Measurements from ENCODE around the gene MRPS16. TPM values are rescaled to one million over a fixed set of nuclear protein-coding genes. Genes with fewer than 3 reads are reported as not detected.
"Not testable (repeated sequence)": the region's sequence is repeated elsewhere in the genome, so short reads cannot be mapped to it uniquely, and the experiment has no call there.

MRPS16 gene
- total RNA-seq, 1 donor = 83.2 TPM

DNA sequence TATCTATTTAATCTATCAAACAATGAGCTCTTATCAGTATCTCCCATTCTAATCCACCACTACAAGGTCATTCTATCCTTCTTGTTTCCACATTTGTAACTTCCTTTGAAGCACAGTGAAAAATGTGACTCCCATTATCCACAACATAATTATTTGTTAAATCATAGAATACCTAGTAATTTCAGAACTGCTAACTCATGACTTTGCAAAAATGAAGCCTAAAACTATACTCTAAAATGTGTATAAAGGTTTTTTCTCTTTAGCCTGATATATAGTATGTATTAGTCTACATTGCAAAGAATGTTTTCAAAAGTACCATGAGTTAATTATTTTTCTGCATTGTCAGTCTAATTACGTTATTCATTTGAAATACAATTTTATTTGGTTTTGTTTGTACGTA, 12.0 kb upstream of the MRPS16 start:
- no peak for TF ChIP-seq CTCF (IDR thresholded peaks at IDR 0.05; ENCODE audit: insufficient read depth, low read length)
- no peak overlapping the region for H3K4me3 ChIP-seq (ENCODE audit: low read depth, low read length)
- DNase-seq (ENCODE audit: low read depth) = no peak

DNA sequence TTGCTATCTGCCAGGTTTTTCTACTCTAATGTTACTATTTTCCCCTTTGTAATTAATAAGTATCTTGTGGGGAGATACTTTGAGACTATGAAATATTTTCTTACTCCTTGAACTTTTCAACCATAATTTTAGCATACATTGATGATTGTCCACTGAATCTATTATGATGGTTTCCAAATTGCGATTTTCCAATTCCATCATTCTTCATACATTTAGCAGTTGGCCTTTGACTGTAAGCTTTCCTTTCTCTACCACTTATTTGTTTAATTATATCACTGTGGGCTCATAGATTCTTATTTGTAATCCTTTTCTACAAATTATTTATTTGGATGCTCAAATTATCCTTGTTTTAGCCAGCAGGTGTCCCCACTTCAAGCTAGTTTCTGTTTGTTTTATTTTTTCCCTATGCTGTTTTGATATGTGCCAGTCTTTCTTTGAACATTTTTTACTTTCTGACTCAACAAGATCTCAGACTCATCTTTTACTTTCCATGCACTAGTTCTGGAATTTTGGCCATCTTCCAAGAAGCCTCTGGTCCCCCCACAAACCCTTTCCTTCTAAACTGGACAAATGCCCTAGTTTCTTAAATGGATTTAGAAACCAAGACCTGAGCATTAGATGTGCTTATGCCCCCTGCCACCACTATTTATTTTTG, 11.4 kb upstream of the MRPS16 start:
- TF ChIP-seq CTCF (IDR thresholded peaks at IDR 0.05; ENCODE audit: insufficient read depth, low read length) = peak; percentile 55
- DNase-seq (ENCODE audit: low read depth) = peak; percentile 50
- H3K4me3 ChIP-seq (ENCODE audit: low read depth, low read length) = no peak overlapping the region

- TF ChIP-seq CTCF (IDR thresholded peaks at IDR 0.05; ENCODE audit: insufficient read depth, low read length) = no peak
- DNase-seq (ENCODE audit: low read depth) = no peak
- H3K4me3 ChIP-seq (ENCODE audit: low read depth, low read length) = no peak overlapping the region
Observed at GRCh38 chr10:73262880-73263555, 10.6 kb upstream of the MRPS16 start.

- no peak overlapping the region for H3K4me3 ChIP-seq (ENCODE audit: low read depth, low read length)
- no peak for TF ChIP-seq CTCF (IDR thresholded peaks at IDR 0.05; ENCODE audit: insufficient read depth, low read length)
- peak; percentile 91 for DNase-seq (ENCODE audit: low read depth)
Observed at GRCh38 chr10:73262105-73262730, 9.8 kb upstream of the MRPS16 start.

- H3K4me3 ChIP-seq (ENCODE audit: low read depth, low read length) = no peak overlapping the region
- no peak for DNase-seq (ENCODE audit: low read depth)
- TF ChIP-seq CTCF (IDR thresholded peaks at IDR 0.05; ENCODE audit: insufficient read depth, low read length) = no peak
Observed at GRCh38 chr10:73261362-73261995, 9.0 kb upstream of the MRPS16 start.

GRCh38 chr10:73258612-73259011, 6.2 kb upstream of the MRPS16 start:
- DNase-seq (ENCODE audit: low read depth); H3K4me3 ChIP-seq (ENCODE audit: low read depth, low read length): not testable (repeated sequence)

- H3K4me3 ChIP-seq (ENCODE audit: low read depth, low read length) = peak overlapping the region; percentile 99
- no peak for TF ChIP-seq CTCF (IDR thresholded peaks at IDR 0.05; ENCODE audit: insufficient read depth, low read length)
- DNase-seq (ENCODE audit: low read depth) = no peak
Observed at GRCh38 chr10:73253225-73253555, 746 bp upstream of the MRPS16 start.
